A549 treated with AZD2906 at 1 μM for 4 hours (cell line): ENCODE measurements around the gene KIAA1191. TPM values are rescaled to one million over a fixed set of nuclear protein-coding genes. Genes with fewer than 3 reads are reported as not detected.

Experiments used
- total RNA-seq: library from RNA; stranded (reverse); fragments of 200-300 nt; extraction: Qiagen RNA extraction; gene quantifications from 5 replicates; pipeline ENCODE4 v1.2.3, GENCODE V29; 2022

KIAA1191 gene
- total RNA-seq, result 75.2 to 106 TPM (median 83.3 TPM) in 5 replicates

GRCh38 chr5:176361437-176362232, at the start of gene KIAA1191:
TSS of gene KIAA1191 (minus strand) at chr5:176361764. CDS start at chr5:176359508, 2,256 bp downstream.

GRCh38 chr5:176388444-176389134, 27.0 kb upstream of the KIAA1191 start, which contains the start of the genes HIGD2A and NOP16:
TSS of gene HIGD2A (plus strand) at chr5:176388751. CDS start at chr5:176388820, 69 bp downstream.
TSS of gene NOP16 (minus strand) at chr5:176388598. CDS start at chr5:176388539, 59 bp downstream.

GRCh38 chr5:176365351-176366231, 4.0 kb upstream of the KIAA1191 start, which contains the start of gene ARL10:
TSS of gene ARL10 (plus strand) at chr5:176365487. CDS start at chr5:176365564, 77 bp downstream.

Other genes starting within 250 kb of the KIAA1191 start
- gene SIMC1, start 123.3 kb downstream of the KIAA1191 start, total RNA-seq, result 13.2 to 17.7 TPM (median 16.4 TPM) in 5 replicates
- 0.37 to 1.2 TPM (median 0.60 TPM) in 5 replicates for gene ARL10, start 3.7 kb upstream of the KIAA1191 start, total RNA-seq
- gene NOP16, start 26.8 kb upstream of the KIAA1191 start, total RNA-seq, result 119 to 141 TPM (median 127 TPM) in 5 replicates
- gene HIGD2A, start 27.0 kb upstream of the KIAA1191 start, total RNA-seq, result 258 to 286 TPM (median 259 TPM) in 5 replicates
- gene CLTB, start 54.8 kb upstream of the KIAA1191 start, total RNA-seq, result 105 to 180 TPM (median 173 TPM) in 5 replicates
- 43.4 to 54.7 TPM (median 44.3 TPM) in 5 replicates for gene FAF2, start 86.6 kb upstream of the KIAA1191 start, total RNA-seq
- gene RNF44, start 175.6 kb upstream of the KIAA1191 start, total RNA-seq, result 27.3 to 38.4 TPM (median 35.4 TPM) in 5 replicates
- 0.06 to 0.29 TPM (median 0.15 TPM) in 5 replicates for gene CDHR2, start 187.6 kb upstream of the KIAA1191 start, total RNA-seq
- gene GPRIN1, start 248.4 kb upstream of the KIAA1191 start, total RNA-seq, result 8.2 to 9.6 TPM (median 9.2 TPM) in 5 replicates